Stimulated activated CD8-positive, alpha-beta memory T cell treated with anti-CD3 and anti-CD28 coated beads, Interleukin-15, amount 100 ng/mL, for 24 hours (primary cell): ENCODE measurements around the gene CLEC2B.

Experiments used
- DNase-seq: peaks from one replicate; pipeline ENCODE4 v3.0.0-alpha.2; 2020; ENCODE audit warnings: low read depth

CLEC2B gene

DNA sequence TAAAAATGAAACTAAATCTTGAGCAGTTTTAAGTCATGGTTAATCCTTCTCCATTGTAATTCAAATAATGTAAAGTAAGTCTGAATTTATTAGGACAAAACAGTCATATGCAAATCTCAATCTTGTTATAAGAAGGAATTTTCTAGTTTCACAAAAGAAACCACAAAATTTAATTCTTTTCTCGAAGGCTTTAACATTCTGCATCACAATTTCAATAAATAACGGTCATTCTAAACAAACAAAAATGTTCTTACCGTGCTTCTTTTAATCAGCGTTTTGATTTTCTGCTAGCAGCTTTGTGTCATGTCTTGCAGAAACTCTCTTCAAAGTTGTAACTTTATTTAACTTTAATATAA, 225 bp downstream of the CLEC2B start:
- DNase-seq, result no peak

GRCh38 chr12:9868311-9868801, 798 bp downstream of the CLEC2B start:
- no peak for DNase-seq

DNA sequence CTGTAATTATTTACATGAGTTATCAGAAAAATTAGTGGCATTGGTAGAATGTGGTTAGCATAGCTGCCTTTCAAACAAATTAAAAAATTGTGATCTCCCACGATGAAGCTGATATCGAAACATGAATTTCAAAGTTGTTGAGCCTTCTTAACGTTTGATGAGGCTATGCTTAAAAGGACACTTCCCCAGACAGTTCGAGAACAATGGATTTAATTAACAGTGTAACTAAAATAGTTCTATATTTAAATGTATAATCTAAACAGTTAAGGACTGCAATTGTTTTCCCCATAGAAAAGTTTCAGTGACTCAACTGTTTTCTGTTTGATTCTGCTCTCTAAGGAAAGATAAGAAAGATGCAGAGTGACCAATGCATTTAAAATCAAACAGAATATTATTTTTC, 1.6 kb downstream of the CLEC2B start:
- no peak for DNase-seq

DNA sequence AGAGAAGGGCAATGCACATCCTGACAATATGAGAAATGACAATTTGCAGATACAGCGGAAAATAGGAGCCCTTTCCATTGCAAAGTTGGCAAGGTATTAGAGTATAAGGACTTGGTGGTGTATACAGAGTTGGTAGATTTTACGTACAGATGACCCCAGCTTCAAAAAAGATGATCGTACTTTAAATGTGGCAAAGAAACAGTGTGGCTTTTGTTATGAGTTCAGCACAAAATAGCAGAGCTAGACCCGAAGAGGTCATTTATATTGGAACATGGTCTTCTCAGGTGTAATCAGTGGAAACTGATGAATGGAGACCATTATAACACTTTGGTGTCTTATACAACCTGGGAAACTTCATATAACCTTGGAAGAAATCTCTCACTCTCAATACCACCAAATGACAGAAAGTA, 2.3 kb downstream of the CLEC2B start:
- DNase-seq, result no peak

DNA sequence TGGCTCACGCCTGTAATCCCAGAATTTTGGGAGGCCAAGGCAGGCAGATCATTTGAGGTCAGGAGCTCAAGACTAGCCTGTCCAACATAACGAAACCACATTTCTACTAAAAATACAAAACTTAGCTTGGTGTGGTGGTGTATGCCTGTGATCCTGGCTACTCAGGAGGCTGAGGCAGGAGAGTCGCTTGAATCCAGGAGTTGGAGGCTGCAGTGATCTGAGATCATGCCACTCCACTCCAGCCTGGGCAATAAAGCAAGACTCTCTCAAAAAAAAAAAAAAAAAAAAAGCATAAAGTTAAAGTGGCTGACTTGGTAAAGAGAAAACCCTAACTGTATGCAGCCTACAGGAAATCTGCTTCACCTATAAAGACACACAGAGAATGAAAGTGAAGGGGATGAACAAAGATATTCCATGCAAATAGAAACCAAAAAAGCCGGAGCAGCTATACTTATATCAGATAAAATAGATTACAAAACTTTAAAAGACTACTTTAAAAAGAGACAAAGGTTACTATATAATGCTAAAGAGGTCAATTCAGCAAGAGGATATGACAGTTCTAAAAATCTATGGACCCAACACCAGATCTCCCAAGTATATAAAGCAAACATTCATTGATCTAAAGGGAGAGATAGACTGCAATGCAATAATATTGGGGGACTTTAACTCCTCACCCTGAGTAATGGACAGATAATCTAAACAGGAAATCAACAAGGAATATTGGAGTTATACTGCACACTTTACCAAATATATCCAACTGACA, 4.1 kb downstream of the CLEC2B start:
- DNase-seq, result no peak

- DNase-seq, result no peak
These were observed 11.0 kb downstream of the CLEC2B start for GRCh38 chr12:9858135-9858534.

DNA sequence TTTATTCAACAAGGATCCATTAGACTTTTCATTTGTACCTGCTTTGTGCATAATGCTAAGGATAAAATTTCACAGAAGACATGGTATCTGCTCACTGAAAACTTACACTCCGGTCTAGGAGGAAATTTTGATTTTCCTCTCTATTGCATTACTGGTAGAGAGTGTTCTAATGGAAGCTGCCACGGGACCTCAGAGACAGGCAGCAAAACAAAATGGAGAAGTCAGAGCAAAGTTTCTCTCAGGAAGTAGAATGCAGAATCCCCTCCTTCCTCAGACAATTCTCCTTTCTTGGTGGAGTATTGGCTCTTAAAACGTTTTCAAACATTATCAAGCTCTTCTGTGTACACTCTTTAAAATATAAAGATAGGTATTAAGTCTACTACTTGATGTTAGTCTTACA, 12.3 kb downstream of the CLEC2B start:
- DNase-seq, result no peak

GRCh38 chr12:9856151-9856550, 13.0 kb downstream of the CLEC2B start:
- DNase-seq, result no peak

DNA sequence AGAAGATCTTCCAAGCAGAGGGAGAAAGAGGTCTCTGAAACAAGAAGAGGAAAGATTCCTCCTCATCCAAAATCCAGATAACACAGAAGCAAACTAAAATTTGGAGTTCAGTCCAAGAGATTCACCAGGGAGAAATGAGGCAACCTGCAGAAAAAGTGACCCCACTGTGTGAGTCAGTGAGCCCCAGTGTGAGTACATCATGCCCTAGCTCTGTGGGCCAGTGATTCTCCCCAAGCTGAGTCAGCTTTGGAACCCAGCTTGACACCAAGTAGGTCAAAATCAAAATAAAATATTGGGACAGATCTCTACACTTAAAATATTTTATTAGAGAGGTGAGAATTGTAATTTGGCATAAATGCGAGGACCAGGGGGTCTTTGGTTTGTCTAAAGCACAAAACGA, 17.2 kb downstream of the CLEC2B start:
- no peak for DNase-seq

- no peak for DNase-seq
These were observed 18.1 kb downstream of the CLEC2B start for GRCh38 chr12:9851050-9851449.

- no peak for DNase-seq
These were observed 20.3 kb downstream of the CLEC2B start for GRCh38 chr12:9848899-9849298.

DNA sequence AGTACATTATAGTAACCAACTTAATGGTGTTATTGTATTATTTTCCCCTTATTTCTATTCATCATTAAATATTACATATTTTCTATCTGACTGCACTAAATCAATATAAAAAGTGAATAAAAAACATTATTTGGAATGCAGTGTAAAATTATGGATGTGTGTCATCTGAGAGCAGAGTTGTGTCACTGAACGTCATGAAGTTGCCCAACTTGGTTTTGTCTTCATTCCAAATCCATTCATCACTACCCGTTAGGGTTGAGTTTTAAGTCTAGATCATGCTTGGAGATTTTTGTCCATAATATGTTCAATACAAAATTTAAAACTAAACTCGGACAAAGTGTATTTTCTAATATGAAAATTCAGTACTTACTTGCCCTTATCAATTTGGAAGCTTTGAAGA, 25.7 kb downstream of the CLEC2B start:
- DNase-seq, result no peak

GRCh38 chr12:9831720-9832119, 37.4 kb downstream of the CLEC2B start:
- DNase-seq, result no peak

- no peak for DNase-seq
These were observed 39.2 kb downstream of the CLEC2B start for GRCh38 chr12:9829982-9830381.

DNA sequence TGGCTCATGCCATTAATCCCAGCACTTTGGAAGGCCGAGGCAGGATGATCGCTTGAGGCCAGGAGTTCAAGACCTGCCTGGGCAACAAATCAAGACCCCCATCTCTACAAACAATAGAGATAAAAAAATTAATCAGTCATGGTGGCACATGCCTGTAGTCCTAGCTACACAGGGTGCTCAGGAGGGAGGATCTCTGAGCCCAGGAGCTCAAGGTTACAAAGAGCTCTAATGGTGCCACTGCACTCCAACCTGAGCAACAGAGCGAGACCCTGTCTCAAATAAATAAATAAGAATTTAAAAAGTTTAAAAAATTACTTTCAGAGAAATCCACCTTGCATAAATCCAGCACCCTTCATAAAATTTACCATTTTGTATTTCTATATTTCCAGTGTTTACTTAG, 39.7 kb downstream of the CLEC2B start:
- DNase-seq, result no peak

DNA sequence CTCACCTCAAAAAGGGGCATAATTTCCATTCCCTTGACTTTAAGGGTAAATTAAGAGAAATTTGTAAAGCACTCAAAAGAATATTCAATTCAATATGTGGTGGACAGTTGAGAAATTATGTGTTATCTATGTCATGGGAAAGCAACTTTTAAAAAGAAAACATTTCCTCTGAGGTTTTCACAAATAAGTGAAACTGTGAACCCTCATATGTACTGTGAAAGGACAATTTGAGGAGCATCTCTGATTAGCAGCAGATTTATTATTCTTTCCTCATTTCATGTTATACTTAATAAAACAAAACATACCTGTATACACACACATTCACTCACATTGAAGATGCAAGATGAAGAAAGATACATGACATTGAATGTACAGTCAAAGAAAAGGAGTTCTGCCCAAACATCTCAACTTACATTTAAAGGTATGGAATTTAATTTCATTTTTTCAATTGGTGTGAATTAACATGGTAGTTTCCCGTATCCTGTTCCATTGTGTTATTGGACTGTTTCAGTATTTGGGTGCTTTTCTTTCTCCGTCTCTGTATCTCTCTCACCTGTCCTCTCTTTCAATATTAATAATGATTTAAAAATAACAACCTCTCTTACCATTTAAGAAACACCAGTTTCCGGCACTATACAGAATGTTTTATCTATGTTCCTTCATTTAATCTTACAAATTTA, 41.8 kb downstream of the CLEC2B start, which contains the start of gene KLRF1:
TSS of gene KLRF1 (plus strand) at position 273 of the 680 bp plus-strand sequence. CDS start at position 337, 64 bp downstream.
- no peak for DNase-seq

GRCh38 chr12:9820281-9820930, 48.7 kb downstream of the CLEC2B start:
- DNase-seq, result no peak

GRCh38 chr12:9813821-9814798, 55.0 kb downstream of the CLEC2B start:
- DNase-seq, result peak; percentile 87

- DNase-seq, result no peak
These were observed 57.5 kb downstream of the CLEC2B start for GRCh38 chr12:9811621-9812020.

DNA sequence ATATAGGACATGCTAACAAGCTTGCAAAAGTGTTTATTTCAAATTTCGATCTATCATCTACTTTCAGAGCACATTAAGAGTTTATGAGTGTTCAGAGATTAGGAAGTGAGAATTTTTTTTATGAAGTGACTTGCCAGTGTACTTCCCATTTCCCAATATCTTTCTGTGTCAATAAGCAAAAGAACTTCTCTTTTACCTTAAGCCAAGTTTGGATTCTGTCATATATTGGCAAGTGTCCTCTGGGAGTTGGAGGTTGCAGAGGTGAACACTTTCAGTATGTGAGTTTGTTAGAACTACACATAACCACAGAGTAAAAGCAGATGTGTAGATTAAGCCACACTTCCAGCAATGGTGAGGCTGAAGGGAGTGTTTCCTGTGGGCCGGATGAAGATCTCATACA, 58.5 kb downstream of the CLEC2B start:
- DNase-seq, result no peak

DNA sequence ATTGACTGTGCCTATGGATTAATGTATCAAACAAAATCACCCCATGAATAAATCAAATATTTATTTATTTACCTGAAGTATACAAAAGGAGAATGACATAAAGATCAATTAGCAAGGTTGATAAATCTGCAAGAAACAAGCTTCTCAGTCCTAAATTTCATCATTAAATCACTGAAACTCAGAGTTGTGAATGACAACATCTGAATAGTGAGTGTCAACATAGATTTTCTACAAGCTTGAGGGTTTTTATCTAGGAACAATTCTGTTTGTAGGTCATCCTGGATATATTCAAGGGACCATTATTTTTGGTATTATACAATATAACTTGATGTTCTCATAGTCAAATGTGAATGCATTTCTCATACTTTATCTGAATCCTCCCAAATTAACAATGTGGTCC, 59.3 kb downstream of the CLEC2B start:
- no peak for DNase-seq

DNA sequence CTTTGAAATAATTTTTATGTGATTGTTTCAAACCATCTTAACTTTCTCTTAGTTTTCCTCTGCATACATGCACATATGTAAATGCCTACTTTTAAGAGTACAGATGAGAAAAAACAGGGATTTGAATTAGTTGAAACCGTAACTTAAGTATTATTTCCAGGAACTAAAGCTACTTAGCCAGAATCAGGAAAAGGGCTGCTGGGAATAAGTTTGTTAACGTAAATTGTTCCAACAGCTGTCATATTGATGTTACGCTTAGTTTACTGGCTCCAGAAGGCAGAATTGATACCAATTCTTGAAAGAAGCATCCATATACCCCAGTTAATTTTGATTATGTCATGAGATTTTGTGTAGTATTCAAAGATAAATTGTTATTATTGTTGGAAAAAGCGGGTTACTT, 59.8 kb downstream of the CLEC2B start:
- DNase-seq, result no peak
